Right lobe of liver (tissue), 4 donors: ENCODE measurements around the gene CUEDC1.

Source experiments
- POLR2A ChIP-seq: fragments of 450-650 bp; IDR thresholded peaks from one replicate; pipeline ENCODE4 v1.6.1; 2017; ENCODE audit warnings: antibody characterized with exemption, mild to moderate bottlenecking
- TF ChIP-seq, protein P1 (sequence below), 4 donors: fragments of 200-600 bp in 3 of 4; fragments of 450-650 bp in 1 of 4; IDR thresholded peaks; one replicate each; pipeline versions ENCODE4 v1.5.1 to v1.8.0; 2016 to 2022; ENCODE audit warnings: antibody characterized with exemption in 4 of 4, mild to moderate bottlenecking in 2 of 4
- donor health status: DM: no; HTN: no; CAD: no.
- donor health status: DM: no; HTN: no; CAD: no.
- donor health status: DM: no; HTN: yes; CAD: no.

DNA sequence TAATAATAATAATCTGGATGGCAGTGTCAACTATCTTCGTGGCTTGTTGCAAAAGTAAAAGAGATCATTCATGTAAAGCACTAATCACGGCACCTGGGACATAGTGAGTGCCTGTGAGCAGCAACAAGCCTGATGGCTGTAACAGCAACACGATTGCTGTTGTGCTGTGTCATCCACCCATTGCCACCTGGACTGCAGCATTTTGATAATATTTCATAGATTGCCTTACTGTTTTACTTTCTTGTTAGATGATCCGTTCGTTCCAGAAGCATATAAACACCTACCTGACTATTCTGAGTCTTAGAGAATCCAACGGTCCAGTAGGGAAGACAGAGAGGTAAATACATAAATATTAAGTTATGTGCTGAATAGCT, 102.3 kb downstream of the CUEDC1 start:
- TF ChIP-seq, protein P1, sequence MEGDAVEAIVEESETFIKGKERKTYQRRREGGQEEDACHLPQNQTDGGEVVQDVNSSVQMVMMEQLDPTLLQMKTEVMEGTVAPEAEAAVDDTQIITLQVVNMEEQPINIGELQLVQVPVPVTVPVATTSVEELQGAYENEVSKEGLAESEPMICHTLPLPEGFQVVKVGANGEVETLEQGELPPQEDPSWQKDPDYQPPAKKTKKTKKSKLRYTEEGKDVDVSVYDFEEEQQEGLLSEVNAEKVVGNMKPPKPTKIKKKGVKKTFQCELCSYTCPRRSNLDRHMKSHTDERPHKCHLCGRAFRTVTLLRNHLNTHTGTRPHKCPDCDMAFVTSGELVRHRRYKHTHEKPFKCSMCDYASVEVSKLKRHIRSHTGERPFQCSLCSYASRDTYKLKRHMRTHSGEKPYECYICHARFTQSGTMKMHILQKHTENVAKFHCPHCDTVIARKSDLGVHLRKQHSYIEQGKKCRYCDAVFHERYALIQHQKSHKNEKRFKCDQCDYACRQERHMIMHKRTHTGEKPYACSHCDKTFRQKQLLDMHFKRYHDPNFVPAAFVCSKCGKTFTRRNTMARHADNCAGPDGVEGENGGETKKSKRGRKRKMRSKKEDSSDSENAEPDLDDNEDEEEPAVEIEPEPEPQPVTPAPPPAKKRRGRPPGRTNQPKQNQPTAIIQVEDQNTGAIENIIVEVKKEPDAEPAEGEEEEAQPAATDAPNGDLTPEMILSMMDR (IDR thresholded peaks at IDR 0.05): no peak
- no peak for TF ChIP-seq POLR2A
